ENCODE results near the gene SPRTN.

- TF ChIP-seq CTCF (IDR thresholded peaks at IDR 0.05) (no peak), POLR2AphosphoS5 (IDR thresholded peaks at IDR 0.05; ENCODE audit: insufficient read depth in 1 of 2, low read depth in 1 of 2) (no peak)
Measured at GRCh38 chr1:231334079-231334666, 3.9 kb upstream of the SPRTN start.
